K562 (cell line): Measurements from ENCODE around the gene TTC22.

Experiments used
- CHD2 ChIP-seq: IDR thresholded peaks from 2 replicates; pipeline ENCODE4 v1.6.1; 2011; ENCODE audit warnings: low read depth, low read length
- CREB3 ChIP-seq: fragments of 450-650 bp; conservative IDR thresholded peaks from 2 replicates; pipeline ENCODE4 v1.6.1; 2016; ENCODE audit warnings: missing genetic modification characterization, low read depth, mild to moderate bottlenecking, missing compliant biosample characterization, moderate library complexity
- GABPB1 ChIP-seq: sonication (generic); formaldehyde crosslinking; IDR thresholded peaks from 2 replicates; pipeline ENCODE4 v1.8.0; 2022; ENCODE audit warnings: mild to moderate bottlenecking, missing genetic modification reagents
- POLR2A ChIP-seq: fragments of 450-650 bp; conservative IDR thresholded peaks from 2 replicates; pipeline ENCODE4 v1.6.1; 2016
- POLR2B ChIP-seq: fragments of 450-650 bp; IDR thresholded peaks from 2 replicates; pipeline ENCODE4 v1.6.1; 2018; ENCODE audit warnings: low read depth; ENCODE audit not compliant: partially characterized antibody
- SMAD1 ChIP-seq: fragments of 150-350 bp; IDR thresholded peaks from 2 replicates; pipeline ENCODE4 v1.6.1; 2014; ENCODE audit warnings: low read length, low read depth; ENCODE audit not compliant: partially characterized antibody
- TEAD1 ChIP-seq, 2 experiments: fragments of 450-650 bp in 1 of 2; sonication (generic) in 1 of 2; formaldehyde crosslinking; IDR thresholded peaks; 2 replicates each; pipeline versions ENCODE4 v1.4.0 to v1.8.0; 2020 to 2022; ENCODE audit warnings: mild to moderate bottlenecking in 2 of 2, missing genetic modification reagents in 1 of 2
- ZFX ChIP-seq: sonication (generic); formaldehyde crosslinking; IDR thresholded peaks from 2 replicates; pipeline ENCODE4 v1.8.0; 2022; ENCODE audit warnings: mild to moderate bottlenecking, missing genetic modification reagents, moderate library complexity
- ZZZ3 ChIP-seq: fragments of 450-650 bp; IDR thresholded peaks from 2 replicates; pipeline ENCODE4 v1.6.1; 2016; ENCODE audit warnings: antibody characterized with exemption, mild to moderate bottlenecking, moderate library complexity

DNA sequence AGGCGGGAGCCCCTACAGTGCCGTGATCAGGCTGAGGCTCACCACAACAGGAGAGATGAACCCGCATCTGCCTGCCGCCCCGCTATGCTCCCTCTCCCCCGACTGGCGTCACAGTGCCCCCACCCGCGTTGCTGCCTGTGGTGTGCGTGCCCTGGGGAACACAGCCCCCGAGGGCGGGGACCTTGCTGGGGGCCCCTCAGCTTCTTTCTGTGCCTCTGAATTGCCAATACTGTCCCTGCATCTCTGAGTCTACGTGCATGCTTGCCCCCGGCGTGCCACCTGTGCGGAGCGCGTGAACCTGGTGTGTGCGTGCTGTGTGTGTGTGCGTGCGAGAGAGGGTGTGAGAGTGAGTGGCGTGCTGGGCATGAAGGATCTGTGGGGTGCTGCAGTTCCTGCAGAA, 47.1 kb downstream of the TTC22 start:
- TF ChIP-seq POLR2A (no peak), TEAD1 (CRISPR knock-in tag; IDR thresholded peaks at IDR 0.05) (no peak), SMAD1 (no peak), CREB3 (tag) (no peak), GABPB1 (CRISPR knock-in tag) (no peak), ZFX (no peak), POLR2B (no peak), ZZZ3 (no peak), CHD2 (no peak)
